Left renal cortex interstitium (tissue), 4 donors: ENCODE data around the gene AP1S1. TPM values are rescaled to one million over a fixed set of nuclear protein-coding genes. Genes with fewer than 3 reads are reported as not detected.

ENCODE experiments used
- DNase-seq, 4 donors: peaks; one replicate each; pipeline ENCODE4 v3.0.0-alpha.2; 2013; ENCODE audit warnings: low read depth in 4 of 4, low spot score in 2 of 4, missing footprints in 1 of 4
- polyA plus RNA-seq, 4 donors: library from polyadenylated mRNA; unstranded; fragments of 120-200 nt; gene quantifications; one replicate each; pipeline ENCODE4 v1.2.1, GENCODE V29; 2013; ENCODE audit not compliant: insufficient read length in 4 of 4

Gene AP1S1
- polyA plus RNA-seq, 4 donors, result 69.5 to 88.3 (median 72.3) TPM

- DNase-seq, result no peak
Observed at GRCh38 chr7:101169838-101170551, 15.7 kb downstream of the AP1S1 start.

DNA sequence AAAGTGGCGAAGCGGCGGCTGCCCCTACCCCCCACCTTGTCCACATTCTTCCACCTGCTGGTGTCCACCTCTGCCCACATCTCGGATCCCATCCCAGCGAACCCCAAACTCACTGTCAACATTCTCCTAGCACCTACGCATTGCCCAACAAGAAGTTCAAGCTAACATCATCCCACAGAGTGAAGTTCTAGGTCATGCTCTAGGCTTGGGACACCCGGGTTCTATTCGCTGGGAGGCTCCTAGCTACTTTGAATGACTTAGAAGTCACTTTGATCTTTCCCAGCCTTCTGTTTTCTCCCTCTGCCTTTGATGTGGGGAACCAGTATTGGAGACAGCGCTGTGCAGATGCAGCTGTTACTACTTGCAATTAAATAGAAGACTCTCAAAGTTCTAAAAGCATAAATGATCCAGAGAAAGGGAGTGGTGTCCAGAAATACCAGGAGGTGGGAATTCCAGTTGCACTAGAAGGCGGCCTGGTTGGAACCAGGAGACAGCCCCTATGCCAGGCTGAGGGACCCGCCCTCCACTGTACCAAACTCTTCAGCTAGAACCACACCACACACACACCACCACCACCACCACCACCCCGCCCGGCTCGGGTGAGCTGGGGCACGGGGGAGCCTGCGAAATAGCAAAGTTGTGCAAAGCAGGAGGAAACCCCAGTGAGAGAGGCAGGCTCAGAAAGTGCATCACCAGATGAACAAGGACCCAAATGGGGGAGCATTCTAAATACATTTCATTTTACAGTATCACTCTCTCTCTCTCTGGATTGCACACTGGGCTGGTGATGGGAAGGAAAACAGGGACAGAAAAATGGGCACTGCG lies 16.6 kb downstream of the AP1S1 start:
- DNase-seq, result no peak

GRCh38 chr7:101171442-101171837 lies 17.2 kb downstream of the AP1S1 start:
- DNase-seq, result no peak

- DNase-seq, result no peak
Observed at GRCh38 chr7:101172005-101172853, 18.0 kb downstream of the AP1S1 start.

DNA sequence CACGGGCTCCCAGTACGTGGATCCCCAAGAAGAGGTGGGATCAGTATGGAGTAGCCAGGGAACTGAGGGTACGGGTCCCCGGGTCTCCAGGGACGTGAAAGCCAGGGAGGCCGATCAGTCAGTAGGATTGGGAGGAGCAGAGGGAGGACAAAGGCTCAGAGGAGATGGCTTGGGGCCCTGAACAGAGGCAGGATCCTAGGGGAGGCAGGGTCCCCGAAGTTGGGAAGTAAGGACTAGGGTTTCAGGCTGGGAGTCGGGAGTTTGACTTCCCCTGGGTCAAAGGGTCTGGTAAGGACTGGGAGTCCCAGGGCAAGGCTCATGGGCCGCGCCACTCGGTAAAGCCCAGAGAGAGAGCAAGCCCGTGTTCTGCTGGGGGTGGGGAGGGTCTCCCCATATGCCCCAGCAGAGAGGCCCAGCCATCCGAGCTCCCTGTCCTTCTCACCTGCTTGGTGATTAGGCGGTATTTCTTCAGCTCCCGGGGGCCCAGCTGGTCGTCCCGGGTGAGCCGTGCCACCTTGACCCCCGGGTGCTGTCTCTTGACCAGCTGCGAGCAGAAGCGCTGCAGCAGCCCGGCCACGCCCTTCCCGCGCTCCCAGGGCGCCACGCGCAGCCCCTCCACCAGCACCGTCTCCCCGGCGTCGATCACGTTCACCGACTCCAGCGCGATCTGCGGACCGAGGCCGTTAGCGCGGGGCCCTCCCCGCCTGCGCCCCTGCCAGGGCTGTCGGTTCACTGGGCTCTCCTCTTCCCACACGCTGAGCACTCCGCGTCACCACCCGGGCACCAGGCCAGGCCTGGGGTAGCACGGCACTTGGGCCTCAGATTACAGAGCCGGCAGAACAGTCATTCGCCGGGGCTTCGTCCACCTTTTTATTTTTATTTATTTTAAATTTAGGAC lies 18.8 kb downstream of the AP1S1 start:
- DNase-seq, result no peak

DNA sequence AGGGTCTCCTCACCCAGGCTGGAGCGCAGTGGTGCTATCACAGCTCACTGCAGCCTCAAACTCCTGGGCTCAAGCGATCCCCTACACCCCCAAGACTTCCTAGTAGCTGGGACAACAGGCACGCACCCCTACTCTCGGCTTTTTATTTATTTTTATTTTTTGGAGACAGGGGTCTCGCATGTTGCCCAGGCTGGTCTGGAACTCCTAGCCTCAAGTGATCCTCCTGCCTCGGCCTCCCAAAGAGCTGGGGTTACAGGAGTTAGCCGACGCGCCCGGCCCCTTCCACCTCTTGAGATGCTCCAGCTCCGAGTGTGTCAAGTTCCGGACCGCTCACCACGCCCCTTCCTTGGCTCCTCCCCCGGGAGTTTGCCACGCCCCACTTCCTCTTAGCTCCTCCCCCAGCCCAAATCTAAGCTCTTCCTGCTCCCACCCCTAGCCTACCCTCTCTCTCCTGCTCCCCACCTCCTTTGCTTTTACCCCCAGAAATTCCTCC lies 19.5 kb downstream of the AP1S1 start:
- DNase-seq, result no peak

DNA sequence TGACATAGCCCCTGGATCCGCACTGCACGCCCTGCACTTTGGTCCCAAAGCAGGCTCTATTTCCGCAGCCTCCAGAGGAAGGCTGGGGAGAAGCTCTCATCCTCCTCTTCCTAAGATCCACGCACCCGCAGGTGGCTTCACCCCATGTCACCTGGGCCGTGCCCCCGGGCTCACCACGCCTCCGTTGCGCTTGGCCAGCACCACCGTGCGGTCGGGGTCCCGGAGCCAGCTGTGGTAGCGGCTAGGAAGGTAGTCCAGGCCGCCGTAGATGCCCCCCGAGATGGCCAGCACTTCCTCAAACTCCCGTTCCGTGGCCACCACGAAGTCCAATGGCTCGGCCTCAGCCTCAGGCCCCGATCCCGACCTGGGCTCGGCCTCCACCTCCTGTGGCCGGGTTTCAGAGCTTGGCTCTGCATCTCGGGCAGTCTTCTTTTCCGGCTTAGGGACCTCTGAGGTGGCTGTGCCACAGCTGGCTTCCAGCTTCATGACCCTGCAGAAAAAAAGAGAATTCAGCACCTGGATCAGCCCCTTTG lies 20.1 kb downstream of the AP1S1 start:
- no peak for DNase-seq

GRCh38 chr7:101175664-101176063 lies 21.4 kb downstream of the AP1S1 start:
- DNase-seq, result no peak

- no peak for DNase-seq
Observed at GRCh38 chr7:101177644-101178043, 23.4 kb downstream of the AP1S1 start.

DNA sequence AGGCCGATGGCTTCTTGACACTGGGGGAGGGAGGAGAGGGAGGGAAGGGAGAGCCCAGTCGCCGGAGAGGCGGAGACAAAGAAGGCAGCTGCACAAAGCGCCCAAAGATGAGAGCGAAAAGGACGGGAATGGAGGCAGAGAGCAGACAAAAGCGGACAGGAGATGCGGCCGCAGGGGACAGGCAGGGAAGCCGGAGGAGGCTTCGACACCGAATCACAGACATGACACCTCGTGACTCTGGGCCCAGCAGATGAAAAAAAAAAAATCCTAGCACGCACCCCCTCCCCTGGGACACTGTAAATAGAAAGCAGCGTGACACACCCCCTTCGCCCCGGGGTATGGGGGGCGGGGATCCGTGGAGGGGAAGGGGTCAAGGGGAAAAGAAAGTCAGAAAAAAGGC lies 24.8 kb downstream of the AP1S1 start:
- DNase-seq, result no peak

DNA sequence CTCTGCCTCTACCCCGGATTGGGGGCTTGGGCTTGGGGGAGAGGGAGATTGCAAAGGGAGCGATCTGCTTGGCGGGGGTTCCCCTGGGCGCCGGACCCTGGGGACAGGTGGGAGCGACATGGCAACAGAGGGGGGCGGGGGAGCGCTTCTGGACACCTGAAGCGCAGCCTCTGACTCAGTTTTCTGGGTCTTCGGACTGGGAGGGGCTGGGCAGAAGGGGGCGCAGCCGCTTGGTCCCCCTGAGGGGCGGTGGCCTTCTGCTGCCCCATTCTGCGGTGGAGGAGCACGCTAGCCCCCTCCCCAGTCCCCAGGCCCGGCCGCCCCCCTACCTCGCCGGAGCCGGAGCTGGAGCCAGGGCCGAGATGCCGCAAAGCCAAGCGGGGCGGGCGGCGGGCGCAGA lies 25.4 kb downstream of the AP1S1 start:
- no peak for DNase-seq

- no peak for DNase-seq
Observed at GRCh38 chr7:101180130-101180755, 26.0 kb downstream of the AP1S1 start, which contains the start of gene NAT16. Gene NAT16, minus strand, starts transcription at chr7:101180293. Its CDS starts 5,486 bp downstream, at chr7:101174807.

DNA sequence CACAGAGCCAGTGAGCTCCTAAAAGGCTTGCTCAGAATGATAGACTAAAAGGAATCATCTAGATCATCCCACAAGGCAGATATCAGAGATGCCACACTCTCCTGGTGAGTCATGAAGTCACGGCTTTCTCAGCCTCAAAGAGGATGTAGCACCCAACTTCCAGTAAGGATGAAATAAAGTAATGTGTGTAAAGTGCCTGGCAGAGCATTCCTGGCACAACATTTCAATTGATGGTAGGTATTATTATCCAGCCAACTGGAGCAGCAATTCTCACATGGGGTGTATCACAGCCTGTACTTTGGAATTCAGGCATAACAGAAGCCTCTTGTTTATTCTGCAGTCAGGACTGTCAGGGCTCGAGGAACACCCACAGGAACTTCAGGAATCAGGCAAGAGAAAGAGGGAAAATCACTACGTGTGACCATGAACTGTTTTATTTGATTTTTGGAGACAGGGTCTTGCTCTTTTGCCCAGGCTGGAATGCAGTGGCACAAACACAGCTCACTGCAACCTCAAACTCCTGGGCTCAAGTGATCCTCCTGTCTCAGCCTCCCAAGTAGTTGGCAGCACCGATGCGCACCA lies 31.1 kb downstream of the AP1S1 start:
- DNase-seq, result no peak

DNA sequence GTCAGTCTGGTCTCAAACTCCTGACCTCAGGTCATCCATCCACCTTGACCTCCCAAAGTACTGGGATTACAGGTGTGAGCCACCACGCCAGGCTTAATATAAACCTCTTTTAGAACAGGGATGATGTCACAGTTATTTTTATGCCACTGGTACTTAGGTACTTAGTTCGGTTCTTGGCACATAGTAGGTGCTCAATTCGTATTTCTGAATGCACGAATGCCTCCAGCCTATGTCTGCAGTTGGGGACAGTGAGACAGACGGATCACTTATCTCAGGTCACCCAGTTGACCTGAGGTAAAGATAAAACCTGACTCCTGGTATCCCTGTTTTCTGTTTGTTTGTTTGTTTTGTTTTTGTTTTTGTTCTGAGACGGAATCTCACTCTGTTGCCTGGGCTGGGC lies 31.9 kb downstream of the AP1S1 start:
- DNase-seq, result no peak

DNA sequence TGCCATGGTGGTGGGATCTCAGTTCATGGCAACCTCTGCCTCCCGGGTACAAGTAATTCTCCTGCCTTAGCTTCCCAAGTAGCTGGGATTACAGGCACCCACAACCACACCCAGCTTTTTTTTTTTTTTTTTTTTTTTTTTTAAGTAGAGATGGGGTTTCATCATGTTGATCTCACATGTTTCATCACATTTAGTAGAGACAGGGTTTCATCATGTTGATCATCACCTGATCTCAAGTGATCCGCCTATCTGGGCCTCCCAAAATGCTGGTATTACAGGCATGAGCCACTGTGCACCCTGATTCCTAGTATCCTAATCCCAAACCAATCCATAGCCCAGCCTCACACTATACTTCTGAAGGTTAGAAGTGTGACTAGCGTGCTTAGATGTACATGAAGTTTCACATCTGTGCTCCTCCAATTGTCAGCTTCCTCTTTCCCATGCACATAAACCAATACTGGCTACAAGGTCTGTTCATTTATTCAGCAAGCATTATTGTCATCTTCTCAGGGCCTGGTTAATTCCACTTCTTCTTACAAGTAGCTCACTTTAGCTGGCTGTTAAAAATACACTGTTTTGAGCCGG lies 32.7 kb downstream of the AP1S1 start:
- no peak for DNase-seq

DNA sequence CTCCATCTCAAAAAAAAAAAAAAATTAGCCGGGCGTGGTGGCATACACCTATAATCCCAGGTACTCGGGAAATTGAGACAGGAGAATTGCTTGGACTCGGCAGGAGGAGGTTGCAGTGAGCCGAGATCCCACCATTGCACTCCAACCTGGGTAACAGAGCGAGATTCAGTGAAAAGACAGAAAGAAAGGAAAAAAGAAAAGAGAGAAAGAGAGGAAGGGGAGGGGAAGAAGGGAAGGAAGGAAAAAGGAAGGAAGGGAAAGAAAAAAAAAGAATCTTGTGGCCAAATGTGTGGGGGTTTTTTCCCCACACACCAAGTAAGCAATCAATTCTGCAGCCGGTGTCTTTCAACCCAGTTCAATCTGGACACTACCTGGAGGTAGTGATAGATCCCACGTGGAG lies 34.8 kb downstream of the AP1S1 start:
- no peak for DNase-seq

- DNase-seq, result no peak
Observed at GRCh38 chr7:101195884-101196283, 41.6 kb downstream of the AP1S1 start.

GRCh38 chr7:101197991-101198390 lies 43.7 kb downstream of the AP1S1 start:
- DNase-seq, result no peak
